ENCODE measurements around the gene JAK1. TPM values are rescaled to one million over a fixed set of nuclear protein-coding genes. Genes with fewer than 3 reads are reported as not detected.

Gene JAK1
- total and polyA plus RNA-seq, 2 of the 8 experiments (the other 6 are each of a cell fraction or from before 2014, with no cell fraction given): 7.8 to 24.5 TPM

DNA sequence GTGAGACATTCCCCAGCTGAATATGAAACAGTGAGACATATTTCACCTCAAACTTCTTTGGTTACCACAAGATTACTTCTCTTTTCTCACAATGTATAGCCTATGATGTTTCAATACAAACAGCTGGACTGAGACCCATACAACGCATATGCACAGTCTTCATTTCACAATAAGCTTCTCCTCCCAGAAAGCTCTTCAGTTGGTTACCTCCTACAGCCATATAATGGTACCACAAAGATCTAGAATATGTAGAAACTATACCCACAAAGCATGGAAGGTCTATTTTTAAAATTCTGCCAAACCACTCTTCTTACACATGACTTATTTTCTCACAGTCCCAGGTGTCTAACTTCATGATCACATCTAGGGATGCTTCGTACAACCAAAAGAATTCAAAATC lies 70.8 kb downstream of the JAK1 start:
- H2BK15ac ChIP-seq (ENCODE audit: low read length): no peak overlapping the region
- no peak overlapping the region for H2AK5ac ChIP-seq (ENCODE audit: low read depth, low read length)
- no peak overlapping the region for H3K4ac ChIP-seq (replicated peaks; ENCODE audit: insufficient read length, low read depth, low read length)
- H3K18ac ChIP-seq (ENCODE audit: extremely low read depth, low read length): no peak overlapping the region
- no peak overlapping the region for H4K8ac ChIP-seq (ENCODE audit: extremely low read depth, insufficient read depth, low read length)
- H3K9me3 ChIP-seq (ENCODE audit: insufficient read depth in 2 of 2, low read depth in 1 of 2, low read length in 1 of 2): no peaks in the 10 kb centered on the region
- WGBS, 2 experiments (ENCODE audit: extremely low coverage in 1 of 2, insufficient coverage in 1 of 2, insufficient read length in 1 of 2, insufficient replicate concordance in 2 of 2, low coverage in 1 of 2, low lambda C conversion rate in 2 of 2, missing lambda C conversion rate in 1 of 2): 91% methylated on average over 2 of the region's 2 CpGs; no CpG with 5 or more reads in 1 of the 2 experiments
- H4K20me1 ChIP-seq (replicated peaks in 1 of 2; ENCODE audit: control insufficient read depth in 1 of 2, insufficient read depth in 2 of 2, low read length in 2 of 2): no peaks in the 10 kb centered on the region
- CTCF ChIA-PET (ENCODE audit: partially characterized antibody): interaction anchor here (0.7 to 1.0 kb wide), 2 partner anchors 71 to 125 kb away, joined by 3 read pairs; partner anchors contain the start of gene JAK1
- POLR2A ChIA-PET (ENCODE audit: partially characterized antibody): interaction anchor here (1.1 to 1.3 kb wide), 2 partner anchors 8 to 11 kb away, joined by 3 read pairs; no protein-coding TSS in a partner anchor
- H3K27ac ChIP-seq (ENCODE audit: low read depth, low read length): no peak overlapping the region
- H2BK5ac ChIP-seq (ENCODE audit: low read depth, low read length): no peak overlapping the region
- H3K9ac ChIP-seq (replicated peaks in 1 of 4; ENCODE audit: extremely low read depth in 1 of 4, low read depth in 3 of 4, low read length in 3 of 4): no peak overlapping the region
- no peak overlapping the region for H3K4me3 ChIP-seq (ENCODE audit: extremely low read depth in 1 of 4, insufficient read depth in 2 of 4, low read depth in 3 of 4, low read length in 4 of 4)
- no peaks in the 10 kb centered on the region for H3K79me1 ChIP-seq (ENCODE audit: low read depth, low read length)
- peaks cover 3 to 14% (median 8%) of the 10 kb centered on the region in 4 experiments; a peak in 5 of 7 replicates for H3K4me1 ChIP-seq (replicated peaks in 1 of 4; ENCODE audit: control insufficient read depth in 3 of 4, insufficient read depth in 4 of 4, low read length in 3 of 4)
- DNase-seq (ENCODE audit: low read depth in 1 of 2, low spot score in 2 of 2): no peak
- no peak overlapping the region for H3K4me2 ChIP-seq (ENCODE audit: insufficient read depth in 1 of 2, low read depth in 2 of 2, low read length in 2 of 2)
- no peak overlapping the region for H4K5ac ChIP-seq (ENCODE audit: insufficient read length, low read depth, low read length)
- no peaks in the 10 kb centered on the region for H3K27me3 ChIP-seq (replicated peaks in 1 of 4; ENCODE audit: control insufficient read depth in 3 of 4, extremely low read depth in 1 of 4, insufficient read depth in 3 of 4, low read length in 3 of 4)
- H3K14ac ChIP-seq (ENCODE audit: insufficient read length): no peak overlapping the region
- no peak overlapping the region for H3K56ac ChIP-seq (replicated peaks; ENCODE audit: insufficient read length, low read depth, low read length)
- H2AFZ ChIP-seq (ENCODE audit: low read length): no peak overlapping the region
- no peak overlapping the region for H2BK12ac ChIP-seq (ENCODE audit: low read depth, low read length)
- H2BK120ac ChIP-seq (replicated peaks; ENCODE audit: low read depth, low read length): no peak overlapping the region
- no peaks in the 10 kb centered on the region for H3K36me3 ChIP-seq (ENCODE audit: control insufficient read depth in 2 of 4, insufficient read depth in 4 of 4, low read length in 3 of 4)
- H3K23me2 ChIP-seq (ENCODE audit: low read depth, low read length): no peaks in the 10 kb centered on the region
- H2BK20ac ChIP-seq (ENCODE audit: low read length): no peak overlapping the region
- no peak overlapping the region for H4K91ac ChIP-seq (replicated peaks; ENCODE audit: insufficient read length, low read length)
- H3K79me2 ChIP-seq (ENCODE audit: control insufficient read depth in 1 of 2, insufficient read depth in 2 of 2, low read length in 2 of 2): peaks cover 0 to 10% of the 10 kb centered on the region in 2 experiments; a peak in 1 of 4 replicates
- no peak overlapping the region for H3K23ac ChIP-seq (ENCODE audit: insufficient read length)
- no peak for FAIRE-seq
- TF ChIP-seq TCF12 (IDR thresholded peaks at IDR 0.05; ENCODE audit: low read depth, low read length): no peak
- TF ChIP-seq ZNF274 (IDR thresholded peaks at IDR 0.05; ENCODE audit: borderline replicate concordance, extremely low read depth, low read length): no peak
- TF ChIP-seq NRF1 (IDR thresholded peaks at IDR 0.05; ENCODE audit: low read depth, low read length): no peak
- TF ChIP-seq HDAC2 (IDR thresholded peaks at IDR 0.05; ENCODE audit: borderline replicate concordance in 1 of 2, low read depth in 2 of 2, low read length in 2 of 2): no peak
- no peak for TF ChIP-seq SIRT6 (IDR thresholded peaks at IDR 0.05; ENCODE audit: low read length)

All from H1 (cell line).